ENCODE data around the gene NANOS3. TPM values are rescaled to one million over a fixed set of nuclear protein-coding genes. Genes with fewer than 3 reads are reported as not detected.
"Not testable (repeated sequence)": the region's sequence is repeated elsewhere in the genome, so short reads cannot be mapped to it uniquely, and the experiment has no call there.

NANOS3 gene
- total RNA-seq, 1 donor from 2014 or later, result not detected

DNA sequence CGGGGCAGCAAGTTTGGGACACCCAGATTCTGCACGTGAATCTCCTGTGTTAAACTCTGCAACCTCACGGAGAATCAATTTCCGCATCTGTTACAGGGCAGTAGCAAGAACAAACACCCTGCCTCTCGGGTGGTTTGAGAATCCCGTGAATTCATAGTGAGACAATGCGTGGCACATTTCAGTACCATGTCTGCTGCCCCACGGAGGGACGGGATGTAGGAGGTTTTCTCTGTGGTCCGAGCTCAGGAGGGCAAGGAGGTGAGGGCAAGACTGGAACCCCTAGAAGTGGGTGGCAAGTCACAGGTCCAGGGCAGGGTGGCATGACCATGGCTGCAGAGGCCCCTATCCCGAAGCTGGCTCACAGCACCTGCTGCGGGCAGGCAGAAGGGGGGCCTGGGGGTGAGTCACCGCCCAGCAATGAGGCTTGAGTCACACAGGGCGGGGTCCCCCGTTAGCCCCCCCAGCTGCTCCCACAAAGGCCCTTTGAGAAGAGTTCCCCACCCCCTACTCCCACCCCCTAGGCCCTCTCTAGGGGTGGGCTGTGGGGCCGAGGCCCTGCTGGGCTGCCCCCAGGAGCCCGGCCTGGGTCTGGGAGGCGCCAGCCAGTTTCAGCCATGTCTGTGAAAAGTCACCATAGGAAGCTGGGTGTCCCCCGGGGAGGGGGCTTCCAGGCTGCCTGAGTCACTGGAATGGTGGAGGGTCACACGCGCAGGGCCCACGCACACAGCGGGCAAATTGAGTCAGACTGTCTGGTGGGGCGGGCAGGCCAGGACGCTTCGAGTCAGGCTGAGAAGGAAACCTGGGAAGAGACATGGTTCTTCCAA lies 25.8 kb upstream of the NANOS3 start:
- Histone ChIP-seq H3K9me3 (no peaks in the 10 kb centered on the region), H3K27me3 (no peaks in the 10 kb centered on the region), H3K4me1 (peaks cover 47% of the 10 kb centered on the region), H3K4me3 (peak overlapping the region; percentile 42), H3K36me3 (no peaks in the 10 kb centered on the region), H3K27ac (peak overlapping the region; percentile 100)
- peak; percentile 92 for DNase-seq
- intact Hi-C loops (cut with DNase I), result no loop called here
- peak; percentile 69 for ATAC-seq
- TF ChIP-seq, protein P1, sequence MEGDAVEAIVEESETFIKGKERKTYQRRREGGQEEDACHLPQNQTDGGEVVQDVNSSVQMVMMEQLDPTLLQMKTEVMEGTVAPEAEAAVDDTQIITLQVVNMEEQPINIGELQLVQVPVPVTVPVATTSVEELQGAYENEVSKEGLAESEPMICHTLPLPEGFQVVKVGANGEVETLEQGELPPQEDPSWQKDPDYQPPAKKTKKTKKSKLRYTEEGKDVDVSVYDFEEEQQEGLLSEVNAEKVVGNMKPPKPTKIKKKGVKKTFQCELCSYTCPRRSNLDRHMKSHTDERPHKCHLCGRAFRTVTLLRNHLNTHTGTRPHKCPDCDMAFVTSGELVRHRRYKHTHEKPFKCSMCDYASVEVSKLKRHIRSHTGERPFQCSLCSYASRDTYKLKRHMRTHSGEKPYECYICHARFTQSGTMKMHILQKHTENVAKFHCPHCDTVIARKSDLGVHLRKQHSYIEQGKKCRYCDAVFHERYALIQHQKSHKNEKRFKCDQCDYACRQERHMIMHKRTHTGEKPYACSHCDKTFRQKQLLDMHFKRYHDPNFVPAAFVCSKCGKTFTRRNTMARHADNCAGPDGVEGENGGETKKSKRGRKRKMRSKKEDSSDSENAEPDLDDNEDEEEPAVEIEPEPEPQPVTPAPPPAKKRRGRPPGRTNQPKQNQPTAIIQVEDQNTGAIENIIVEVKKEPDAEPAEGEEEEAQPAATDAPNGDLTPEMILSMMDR (IDR thresholded peaks at IDR 0.05), result no peak

DNA sequence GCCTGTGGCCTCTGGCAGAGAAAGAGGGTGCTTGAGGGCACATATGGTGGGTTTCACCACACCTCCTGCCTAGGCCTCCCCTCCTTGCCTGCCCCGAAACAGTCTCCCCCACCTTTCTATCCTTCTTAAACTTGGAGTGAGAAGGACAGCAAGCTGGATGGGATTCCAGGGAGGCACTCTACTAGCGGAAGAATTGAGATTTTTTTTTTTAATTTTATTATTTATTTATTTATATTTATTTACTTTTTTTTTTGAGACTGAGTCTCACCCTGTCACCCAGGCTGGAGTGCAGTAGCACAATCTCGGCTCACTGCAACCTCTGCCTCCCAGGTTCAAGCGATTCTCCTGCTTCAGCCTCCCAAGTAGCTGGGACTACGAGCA lies 25.2 kb upstream of the NANOS3 start:
- H3K4me3 ChIP-seq; intact Hi-C loops (cut with DNase I); ATAC-seq; H3K9me3 ChIP-seq; DNase-seq; H3K27me3 ChIP-seq; H3K36me3 ChIP-seq: not testable (repeated sequence)
- H3K4me1 ChIP-seq, result peaks cover 41% of the 10 kb centered on the region
- H3K27ac ChIP-seq, result peak overlapping the region; percentile 100

DNA sequence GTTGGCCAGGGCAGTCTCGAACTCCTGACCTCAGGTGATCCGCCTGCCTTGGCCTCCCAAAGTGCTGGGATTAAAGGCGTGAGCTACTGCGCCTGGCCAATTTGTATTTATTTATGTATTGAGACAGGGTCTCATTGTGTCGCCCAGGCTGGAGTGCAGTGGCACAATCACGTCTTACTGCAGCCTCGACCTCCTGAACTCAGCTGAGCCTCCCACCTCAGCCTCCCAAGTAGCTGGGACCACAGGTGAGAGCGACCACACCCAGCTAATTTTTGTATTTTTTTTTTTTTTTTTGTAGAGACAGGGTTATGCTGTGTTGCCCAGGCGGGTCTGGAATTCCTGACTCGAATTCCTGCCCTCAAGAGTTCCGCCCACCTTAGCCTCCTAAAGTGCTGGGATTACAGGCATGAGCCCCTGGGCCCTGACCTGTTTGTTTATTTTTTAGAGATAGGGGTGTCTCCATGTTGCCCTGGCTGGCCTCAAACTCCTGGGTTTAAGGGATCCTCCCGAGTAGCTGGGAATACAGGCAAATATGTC lies 24.7 kb upstream of the NANOS3 start:
- DNase-seq; intact Hi-C loops (cut with DNase I); H3K4me3 ChIP-seq; ATAC-seq; H3K27me3 ChIP-seq; H3K36me3 ChIP-seq; H3K9me3 ChIP-seq: not testable (repeated sequence)
- Histone ChIP-seq H3K4me1 (peaks cover 37% of the 10 kb centered on the region), H3K27ac (peak overlapping the region; percentile 100)

DNA sequence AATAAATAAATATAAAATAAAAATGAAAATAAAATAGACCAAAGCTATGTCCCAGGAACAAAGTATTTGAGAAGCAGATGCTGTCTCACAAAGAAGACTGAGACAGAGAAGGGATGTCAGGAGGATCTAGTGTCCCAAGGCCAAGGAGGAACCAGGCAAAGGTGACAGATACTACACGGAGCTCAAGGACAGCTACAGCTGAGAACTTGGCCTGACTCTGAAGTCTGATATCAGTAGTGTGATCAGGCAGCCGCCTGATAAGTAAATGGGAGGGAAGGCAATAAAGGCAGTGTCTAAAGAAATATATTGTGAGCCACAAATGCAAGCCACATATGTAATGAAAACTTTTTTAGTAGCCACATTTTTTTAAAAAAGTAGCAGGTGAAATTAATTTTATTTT lies 20.4 kb upstream of the NANOS3 start:
- H3K4me1 ChIP-seq, result peaks cover 14% of the 10 kb centered on the region
- TF ChIP-seq, protein P1 (IDR thresholded peaks at IDR 0.05), result no peak
- no peaks in the 10 kb centered on the region for H3K36me3 ChIP-seq
- ATAC-seq (no peak), DNase-seq (no peak)
- no peak overlapping the region for H3K27ac ChIP-seq
- no peaks in the 10 kb centered on the region for H3K9me3 ChIP-seq
- no peak overlapping the region for H3K4me3 ChIP-seq
- intact Hi-C loops (cut with DNase I), result no loop called here
- H3K27me3 ChIP-seq, result no peaks in the 10 kb centered on the region

DNA sequence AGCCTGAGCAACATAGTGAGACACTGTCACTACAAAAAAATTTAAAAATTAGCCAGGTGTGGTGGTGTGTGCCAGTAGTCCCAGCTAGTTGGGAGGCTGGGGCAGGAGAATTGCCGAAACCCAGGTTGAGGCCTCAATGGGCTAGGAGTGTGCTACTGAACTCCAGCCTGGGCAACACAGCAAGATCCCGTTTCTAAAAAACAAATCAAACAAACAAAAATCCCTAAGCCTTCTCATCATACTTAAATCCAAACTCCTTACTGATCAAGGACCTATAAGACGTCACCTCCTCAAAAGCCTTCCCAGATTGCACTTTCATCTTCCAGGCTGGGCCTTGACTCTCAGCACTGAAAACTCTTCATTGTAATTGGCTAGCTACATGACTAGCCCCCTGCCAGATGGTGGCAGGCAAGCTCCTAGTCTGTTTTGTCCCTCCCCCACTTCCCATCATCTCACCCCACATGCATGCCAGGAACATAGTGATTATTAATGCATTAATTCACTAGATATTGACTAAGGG lies 17.5 kb upstream of the NANOS3 start:
- ATAC-seq (no peak), DNase-seq (no peak)
- peaks cover 20% of the 10 kb centered on the region for H3K4me1 ChIP-seq
- intact Hi-C loops (cut with DNase I), result no loop called here
- no peaks in the 10 kb centered on the region for H3K9me3 ChIP-seq
- no peaks in the 10 kb centered on the region for H3K27me3 ChIP-seq
- TF ChIP-seq, protein P1 (IDR thresholded peaks at IDR 0.05), result no peak
- no peak overlapping the region for H3K27ac ChIP-seq
- H3K4me3 ChIP-seq, result no peak overlapping the region
- no peaks in the 10 kb centered on the region for H3K36me3 ChIP-seq

DNA sequence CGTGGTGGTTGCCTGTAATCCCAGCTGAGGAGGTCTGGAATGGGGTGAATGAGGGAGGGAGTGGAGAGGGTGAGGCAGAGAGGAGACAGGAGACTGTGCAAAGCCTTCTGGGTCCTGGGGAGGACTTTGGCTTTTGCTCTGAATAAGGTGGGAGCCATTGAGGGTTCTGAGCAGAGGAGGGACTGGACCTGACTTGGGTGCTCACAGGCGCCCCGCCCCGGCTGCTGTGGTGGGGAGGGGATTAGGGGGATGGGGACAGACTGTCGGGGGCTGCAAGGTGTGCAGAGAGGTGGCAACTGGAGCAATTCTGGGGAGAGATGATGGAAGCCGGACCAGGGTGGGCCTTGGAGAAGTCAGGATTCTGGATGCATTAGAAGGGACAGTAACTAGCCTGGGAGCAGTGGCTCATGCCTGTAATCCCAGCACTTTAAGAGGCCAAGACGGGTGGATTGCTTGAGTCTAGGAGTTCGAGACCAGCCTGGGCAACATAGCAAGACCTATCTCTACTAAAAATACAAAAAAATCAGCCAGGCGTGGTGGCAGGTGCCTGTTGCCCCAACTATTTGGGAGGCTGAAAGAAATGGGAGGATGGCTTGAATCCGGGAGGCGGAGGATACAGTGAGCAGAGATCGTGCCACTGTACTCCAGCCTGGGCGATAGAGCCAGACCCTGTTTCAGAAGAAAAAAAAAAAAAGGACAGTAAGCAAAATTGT lies 16.1 kb upstream of the NANOS3 start:
- Histone ChIP-seq H3K4me1 (peaks cover 26% of the 10 kb centered on the region), H3K27me3 (no peaks in the 10 kb centered on the region)

More for the DNA sequence above, 16.1 kb upstream of the NANOS3 start:
- no peaks in the 10 kb centered on the region for H3K36me3 ChIP-seq
- TF ChIP-seq, protein P1 (IDR thresholded peaks at IDR 0.05), result no peak
- intact Hi-C loops (cut with DNase I), result loop anchor here (5.0 kb wide), 1 partner anchor 74 kb away; no protein-coding TSS in a partner anchor
- ATAC-seq, result no peak
- H3K4me3 ChIP-seq, result peak overlapping the region; percentile 54
- H3K9me3 ChIP-seq, result no peaks in the 10 kb centered on the region
- H3K27ac ChIP-seq, result peak overlapping the region; percentile 94
- DNase-seq, result no peak

Data from upper lobe of right lung (tissue), 1 donor.